COLO668 (cell line): ENCODE data around the gene ACOT7.

Experiments
- DNase-seq: peaks from one replicate; lab custom pipeline; 2025; ENCODE audit not compliant: unreplicated experiment; lab: John Stamatoyannopoulos, UW

The ACOT7 gene

GRCh38 chr1:6348511-6349191 lies 44.9 kb downstream of the ACOT7 start:
- DNase-seq, result no peak

GRCh38 chr1:6347641-6348487 lies 45.7 kb downstream of the ACOT7 start:
- peak; percentile 68 for DNase-seq

DNA sequence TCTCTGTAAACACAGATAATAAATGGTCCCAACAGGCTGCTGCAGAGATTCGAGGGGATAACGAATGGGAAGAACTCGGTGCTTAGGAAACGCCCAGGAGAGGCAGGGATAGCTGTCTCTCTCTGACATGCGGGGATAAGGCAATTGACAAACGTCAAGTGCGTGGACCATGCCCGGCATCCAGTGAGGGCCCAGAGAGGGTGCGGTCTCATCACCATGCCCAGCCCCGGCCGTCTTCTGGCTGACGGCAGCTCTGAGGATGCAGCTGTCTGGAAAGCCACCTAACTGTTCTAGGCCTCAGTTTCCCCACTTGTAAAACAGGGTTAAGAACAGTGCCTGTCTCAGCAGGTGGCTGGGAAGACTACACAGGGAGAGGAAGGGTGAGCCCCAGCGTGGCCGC lies 48.1 kb downstream of the ACOT7 start:
- DNase-seq, result no peak

GRCh38 chr1:6345009-6345408 lies 48.6 kb downstream of the ACOT7 start:
- DNase-seq, result peak; percentile 70

DNA sequence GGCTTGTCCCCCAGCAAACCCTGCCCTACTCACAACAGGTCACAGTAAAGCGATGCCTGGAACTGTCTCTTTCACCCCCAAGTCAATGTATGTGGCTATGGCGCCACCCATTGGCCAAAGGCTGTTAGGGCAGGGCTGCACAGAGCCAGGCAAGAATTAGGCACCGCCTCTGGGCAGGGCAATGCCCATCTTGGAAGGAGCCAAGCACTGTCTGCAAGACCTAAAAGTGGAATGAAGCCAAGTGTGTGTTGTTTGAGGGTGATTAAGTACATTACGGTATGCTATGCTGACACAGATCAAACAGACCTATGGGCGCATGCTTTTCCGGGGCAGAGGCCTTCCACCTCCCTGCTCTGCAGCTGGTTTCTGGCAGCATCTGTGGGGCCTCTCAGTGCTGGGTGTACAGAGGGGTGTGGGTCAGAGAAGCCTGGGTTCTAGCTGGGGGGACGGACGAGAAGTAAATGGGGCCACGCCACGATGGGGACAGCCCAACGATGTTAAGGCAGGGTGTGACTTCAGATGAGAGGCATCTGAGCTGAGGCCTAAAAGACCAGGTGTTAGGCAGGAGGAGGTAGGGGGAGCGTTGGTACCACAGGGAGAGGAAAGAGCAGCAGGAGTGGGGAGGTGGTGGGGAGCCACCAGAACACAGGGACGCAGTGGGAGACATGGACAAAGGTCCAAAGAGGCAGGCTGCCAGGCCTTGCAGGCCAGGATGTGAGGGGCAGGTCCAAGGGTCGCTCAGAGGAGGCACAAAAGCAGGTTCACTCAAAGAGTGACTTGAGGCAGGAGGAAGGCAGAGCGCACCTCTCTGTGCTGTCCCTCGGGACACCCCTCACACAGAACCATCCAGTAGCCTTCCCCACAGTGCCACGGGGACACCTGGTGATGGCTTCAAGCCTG lies 49.8 kb downstream of the ACOT7 start:
- peak; percentile 84 for DNase-seq

GRCh38 chr1:6342056-6342455 lies 51.5 kb downstream of the ACOT7 start:
- DNase-seq, result no peak

GRCh38 chr1:6338695-6339094 lies 54.9 kb downstream of the ACOT7 start:
- DNase-seq, result no peak

DNA sequence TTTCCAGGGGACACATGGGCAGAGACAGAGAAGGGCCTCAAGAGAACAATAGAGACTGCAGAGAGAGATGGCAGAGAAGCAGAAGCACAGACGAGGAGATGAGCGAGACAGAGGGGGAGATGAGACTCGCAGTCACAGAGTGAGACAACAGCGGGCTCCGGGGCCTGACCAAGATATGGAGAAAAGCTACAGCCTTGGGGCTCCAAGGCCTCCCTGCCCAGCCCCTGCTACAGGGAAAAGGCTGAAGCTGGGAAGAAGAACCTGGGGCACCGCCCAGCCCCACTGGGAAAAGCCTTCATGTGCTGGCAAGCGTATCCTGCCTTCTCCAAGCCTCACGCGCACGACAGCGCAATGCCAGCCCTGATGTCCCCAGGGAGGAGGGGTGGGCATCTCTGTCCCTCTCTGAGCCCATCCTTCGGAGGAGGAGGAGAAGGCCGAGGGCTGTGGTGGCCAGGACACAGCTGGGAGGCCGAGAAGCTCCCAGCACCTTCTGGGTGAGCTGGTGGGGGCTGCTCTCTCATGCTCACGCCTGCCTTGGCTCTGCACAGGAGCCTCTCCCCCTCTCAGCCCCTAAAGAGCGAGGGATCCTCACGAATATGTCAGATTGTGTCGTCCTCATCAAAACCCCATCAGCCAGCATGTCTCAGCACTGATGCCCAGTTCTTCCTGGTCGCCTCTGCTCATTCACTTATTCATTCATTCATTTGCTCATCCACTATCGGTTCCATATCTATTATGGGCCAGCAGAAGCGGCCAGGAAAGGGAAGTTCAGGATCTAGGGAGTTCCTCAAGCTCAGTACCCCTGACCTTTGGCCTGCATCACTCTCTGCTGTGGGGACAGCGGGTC lies 56.6 kb downstream of the ACOT7 start:
- DNase-seq, result no peak

DNA sequence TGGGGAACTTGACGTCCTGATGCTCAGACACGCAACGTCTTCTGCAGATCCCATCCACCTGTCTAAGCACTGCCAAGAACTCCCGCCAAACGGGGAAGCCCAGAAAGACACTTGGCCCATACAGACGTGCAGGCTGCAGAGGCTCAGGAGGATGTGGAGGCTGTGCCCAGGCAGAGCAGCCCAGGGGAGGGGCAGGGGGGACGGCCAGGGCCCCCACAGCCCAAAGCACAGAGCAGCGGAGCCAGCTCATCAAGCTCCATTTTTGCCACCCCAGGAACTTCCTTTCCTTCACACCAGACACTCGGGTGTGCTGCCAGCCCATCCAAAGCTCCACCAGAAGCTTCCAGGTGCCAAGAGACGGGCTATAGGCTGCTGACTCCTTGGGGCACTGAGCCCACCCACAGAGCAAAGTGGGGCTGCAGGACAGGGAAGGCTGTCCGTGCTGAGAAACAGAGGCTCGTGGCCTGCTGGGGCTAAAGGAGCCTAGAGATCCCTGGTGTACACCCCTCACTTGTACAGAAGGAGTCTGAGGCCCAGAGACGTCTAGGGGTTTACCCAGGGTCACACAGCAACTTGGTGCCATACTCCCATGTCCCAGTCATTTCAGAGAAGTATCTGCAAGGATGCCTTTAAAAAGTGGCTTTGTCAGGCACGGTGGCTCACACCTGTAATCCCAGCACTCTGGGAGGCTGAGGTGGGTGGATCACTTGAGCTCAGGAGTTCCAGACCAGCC lies 59.1 kb downstream of the ACOT7 start:
- no peak for DNase-seq

GRCh38 chr1:6332821-6333220 lies 60.7 kb downstream of the ACOT7 start:
- DNase-seq, result no peak

DNA sequence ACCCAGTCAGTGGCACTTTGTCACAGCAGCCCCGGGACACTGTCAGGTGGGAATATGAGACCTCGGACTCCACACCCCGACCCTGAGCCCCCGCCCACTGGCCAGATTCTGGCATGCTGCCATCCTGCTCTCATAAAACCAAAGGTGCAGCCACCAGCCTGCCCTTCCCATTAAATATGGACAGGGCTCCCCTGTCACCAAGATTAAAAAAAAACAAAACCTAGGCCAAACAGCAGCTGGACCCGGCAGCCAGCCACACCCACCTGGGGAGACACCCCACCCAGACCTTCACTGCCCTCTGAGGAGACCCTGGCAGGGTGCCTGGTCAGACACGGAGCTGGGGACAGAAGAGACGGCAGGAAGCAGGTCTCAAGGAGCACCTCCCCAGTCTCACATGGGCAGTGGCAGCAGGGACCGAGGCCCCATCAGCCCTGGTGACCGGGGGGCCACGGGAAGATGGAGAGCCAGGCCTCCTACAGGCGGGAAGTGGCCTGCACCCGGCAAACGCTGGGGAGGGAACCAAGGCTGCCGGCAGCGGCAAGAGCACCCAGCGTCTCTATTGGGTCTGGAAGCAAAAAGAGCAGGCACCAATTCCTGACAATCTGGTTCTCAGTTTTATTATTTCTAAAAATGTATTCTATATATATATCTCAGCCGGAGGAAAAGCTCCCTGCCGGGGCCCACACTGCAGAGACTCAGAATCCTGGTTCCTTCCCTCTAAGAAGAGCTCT lies 61.9 kb downstream of the ACOT7 start:
- peak; percentile 61 for DNase-seq

DNA sequence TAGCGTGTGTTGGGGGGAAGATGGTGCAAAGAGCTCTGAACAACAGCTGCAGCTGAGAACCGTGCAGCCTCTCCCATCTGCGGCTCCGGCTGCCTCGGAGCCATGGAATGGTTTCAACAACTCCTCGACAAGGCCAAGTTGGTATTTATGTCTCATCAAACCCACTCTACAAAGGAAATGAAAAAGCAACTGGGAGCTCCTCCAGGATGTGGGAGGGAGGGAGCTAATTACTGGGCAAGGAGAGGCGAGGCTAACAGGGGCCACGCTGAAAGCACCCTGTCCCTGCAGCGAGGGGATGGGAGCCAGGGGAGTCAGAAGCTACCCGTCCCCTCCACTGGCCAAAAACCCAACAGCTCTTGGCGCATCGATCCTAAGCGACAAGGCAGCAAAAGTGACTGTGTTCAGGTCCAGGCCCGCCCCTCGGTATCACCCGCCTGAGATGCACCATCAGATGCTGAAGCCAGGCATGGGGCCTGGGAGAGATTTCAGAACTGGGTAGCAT lies 63.1 kb downstream of the ACOT7 start:
- DNase-seq, result no peak

DNA sequence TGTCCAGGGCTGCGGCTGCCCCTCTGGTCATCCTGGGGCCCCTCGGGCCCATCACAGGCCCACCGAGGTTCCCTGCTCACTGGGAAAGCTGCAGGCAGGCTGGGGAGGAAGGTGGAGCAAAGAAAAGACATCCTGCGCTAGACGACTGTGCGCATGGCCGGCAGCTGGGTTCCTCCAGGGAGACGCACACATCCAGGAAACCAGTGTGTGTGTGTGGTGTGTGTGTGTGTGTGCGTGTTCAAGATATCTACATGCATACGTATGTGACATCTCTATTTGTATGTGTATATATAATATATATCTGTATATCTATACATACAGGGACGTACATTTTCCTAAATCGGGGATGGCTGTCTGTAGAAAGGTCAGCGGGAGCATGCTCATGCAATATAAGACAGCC lies 63.7 kb downstream of the ACOT7 start:
- DNase-seq, result no peak

GRCh38 chr1:6329396-6329795 lies 64.2 kb downstream of the ACOT7 start:
- DNase-seq, result no peak

- no peak for DNase-seq
Measured at GRCh38 chr1:6328696-6329095, 64.9 kb downstream of the ACOT7 start.

DNA sequence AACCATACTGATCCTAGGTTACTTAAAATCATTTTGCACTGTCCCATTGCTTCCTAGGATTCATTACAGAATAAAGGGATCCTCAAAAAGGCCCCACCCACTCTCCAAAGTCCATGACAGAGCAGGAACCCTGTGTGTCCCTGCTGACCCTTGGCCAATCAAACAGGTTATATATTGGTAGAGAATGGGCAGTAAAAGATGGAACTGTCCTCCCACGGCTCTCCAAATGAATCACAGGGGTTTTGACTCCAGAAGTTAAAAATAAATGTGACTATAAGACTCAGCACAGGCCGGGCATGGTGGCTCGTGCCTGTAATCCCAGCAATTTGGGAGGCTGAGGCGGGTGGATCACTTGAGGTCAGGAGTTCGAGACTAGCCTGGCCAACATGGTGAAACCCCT lies 65.5 kb downstream of the ACOT7 start:
- DNase-seq, result no peak

DNA sequence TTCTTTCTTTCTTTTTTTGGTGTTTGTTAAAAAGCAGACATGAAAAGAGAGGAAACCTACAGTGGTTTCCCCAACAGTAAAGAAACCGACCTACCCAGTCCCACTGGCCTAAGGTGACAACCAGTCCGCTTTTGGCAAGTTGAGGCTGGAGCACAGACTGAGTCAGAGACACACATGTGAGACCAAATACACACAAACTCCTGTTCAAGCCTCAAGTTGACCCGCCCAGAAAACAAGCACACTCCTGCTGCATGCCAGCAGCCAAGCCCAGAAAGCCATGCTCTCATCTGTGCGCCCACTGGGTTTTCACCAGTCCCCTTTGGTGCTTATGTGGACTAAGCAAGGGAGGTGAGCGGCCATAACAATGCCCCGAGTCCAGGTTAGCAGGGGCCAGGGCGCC lies 68.1 kb downstream of the ACOT7 start:
- no peak for DNase-seq

DNA sequence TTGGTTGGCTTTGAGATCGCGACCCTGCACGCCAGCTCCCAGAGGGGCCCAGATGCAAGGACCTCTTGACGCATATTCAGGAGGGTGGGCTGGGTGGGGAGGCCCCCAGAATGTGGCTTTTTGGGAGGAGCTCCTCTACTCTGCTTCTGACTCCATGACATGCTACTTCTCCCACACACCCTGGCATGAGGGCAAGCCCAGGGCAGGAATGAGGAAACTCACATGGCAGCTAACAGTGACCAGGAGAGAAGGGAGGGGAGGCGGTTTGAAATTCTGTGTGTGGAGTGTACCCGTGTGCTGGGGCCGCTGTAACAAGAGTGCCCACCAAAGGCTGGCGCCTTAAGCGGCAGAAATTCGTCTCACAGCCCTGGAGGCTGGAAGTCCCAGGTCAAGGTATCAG lies 71.4 kb downstream of the ACOT7 start:
- no peak for DNase-seq

DNA sequence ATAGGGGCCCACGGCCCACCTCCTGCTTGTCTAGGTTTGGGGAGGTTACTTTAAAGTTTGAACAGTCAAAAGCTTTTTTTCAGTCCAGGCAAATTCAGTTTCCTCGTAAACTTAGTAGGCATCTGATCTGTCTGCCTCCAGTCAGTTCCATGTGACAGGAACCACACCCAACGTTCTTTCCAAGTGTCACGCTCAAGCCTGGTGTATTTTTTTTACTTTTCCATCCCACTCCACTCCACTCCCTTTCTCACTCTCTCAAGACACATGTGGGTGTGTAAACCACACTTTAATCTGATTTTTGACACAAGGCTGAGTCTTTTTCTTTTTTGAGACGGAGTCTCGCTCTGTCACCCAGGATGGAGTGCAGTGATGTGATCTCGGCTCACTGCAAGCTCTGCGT lies 72.4 kb downstream of the ACOT7 start:
- no peak for DNase-seq
